ENCODE data around the gene MRGPRG. TPM values are rescaled to one million over a fixed set of nuclear protein-coding genes. Genes with fewer than 3 reads are reported as not detected.

MRGPRG gene
- total RNA-seq, 2 experiments from 2014 or later = not detected

DNA sequence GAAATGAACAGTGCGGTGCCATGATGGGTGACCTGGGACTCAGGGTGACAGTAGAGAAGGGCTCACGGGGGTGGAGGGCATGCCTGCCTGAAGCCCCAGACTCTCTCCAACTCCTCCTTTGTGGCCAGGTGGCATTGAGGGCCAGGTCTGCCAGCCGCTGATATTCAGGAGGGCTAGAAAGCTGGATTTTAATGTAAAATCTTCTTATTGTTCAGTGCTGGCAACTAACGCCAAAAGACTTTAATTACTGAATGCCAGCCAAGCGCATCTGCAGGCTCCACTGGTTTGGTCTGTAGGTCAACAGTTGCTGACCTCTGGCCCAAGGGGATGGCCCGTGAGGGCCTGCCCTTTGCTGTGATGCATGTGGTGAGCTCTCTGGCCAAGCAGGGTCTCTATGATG, 10.3 kb downstream of the MRGPRG start:
- Histone ChIP-seq H3K36me3 (ENCODE audit: insufficient read depth, low read length) (no peaks in the 10 kb centered on the region), H3K4me3 (ENCODE audit: low read length) (no peak overlapping the region), H3K27ac (ENCODE audit: low read depth in 1 of 2, low read length in 2 of 2) (no peak overlapping the region), H3K9me3 (ENCODE audit: control insufficient read depth in 1 of 2, insufficient read depth in 1 of 2, low read length in 2 of 2) (peaks cover 0 to 19% of the 10 kb centered on the region in 2 experiments), H3K27me3 (ENCODE audit: control insufficient read depth in 1 of 2, insufficient read depth in 2 of 2, low read length in 2 of 2) (peaks cover under 1 to 4% of the 10 kb centered on the region in 2 experiments), H3K4me1 (ENCODE audit: insufficient read depth, low read length) (no peaks in the 10 kb centered on the region)
- ChIA-PET POLR2A (no interaction called here), CTCF (no interaction called here)
- H3K27me3 Mint-ChIP-seq = peaks cover 15% of the 10 kb centered on the region
- no peaks in the 10 kb centered on the region for H3K4me1 Mint-ChIP-seq (ENCODE audit: low read depth)
- ATAC-seq (ENCODE audit: poor library complexity) = no peak
- no peaks in the 10 kb centered on the region for H3K36me3 Mint-ChIP-seq (ENCODE audit: low read depth)
- no peak overlapping the region for H3K27ac Mint-ChIP-seq
- intact Hi-C loops (cut with DNase I, micrococcal nuclease) = loop anchor here in 1 of 2 experiments (5.0 kb wide), 1 partner anchor 91 kb away; no protein-coding TSS in a partner anchor
- no peak for DNase-seq
- TF ChIP-seq, protein P1, sequence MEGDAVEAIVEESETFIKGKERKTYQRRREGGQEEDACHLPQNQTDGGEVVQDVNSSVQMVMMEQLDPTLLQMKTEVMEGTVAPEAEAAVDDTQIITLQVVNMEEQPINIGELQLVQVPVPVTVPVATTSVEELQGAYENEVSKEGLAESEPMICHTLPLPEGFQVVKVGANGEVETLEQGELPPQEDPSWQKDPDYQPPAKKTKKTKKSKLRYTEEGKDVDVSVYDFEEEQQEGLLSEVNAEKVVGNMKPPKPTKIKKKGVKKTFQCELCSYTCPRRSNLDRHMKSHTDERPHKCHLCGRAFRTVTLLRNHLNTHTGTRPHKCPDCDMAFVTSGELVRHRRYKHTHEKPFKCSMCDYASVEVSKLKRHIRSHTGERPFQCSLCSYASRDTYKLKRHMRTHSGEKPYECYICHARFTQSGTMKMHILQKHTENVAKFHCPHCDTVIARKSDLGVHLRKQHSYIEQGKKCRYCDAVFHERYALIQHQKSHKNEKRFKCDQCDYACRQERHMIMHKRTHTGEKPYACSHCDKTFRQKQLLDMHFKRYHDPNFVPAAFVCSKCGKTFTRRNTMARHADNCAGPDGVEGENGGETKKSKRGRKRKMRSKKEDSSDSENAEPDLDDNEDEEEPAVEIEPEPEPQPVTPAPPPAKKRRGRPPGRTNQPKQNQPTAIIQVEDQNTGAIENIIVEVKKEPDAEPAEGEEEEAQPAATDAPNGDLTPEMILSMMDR (IDR thresholded peaks at IDR 0.05) = no peak
- no peaks in the 10 kb centered on the region for H3K9me3 Mint-ChIP-seq
- H3K4me3 Mint-ChIP-seq = no peak overlapping the region

GRCh38 chr11:3207526-3208189, 11.0 kb downstream of the MRGPRG start:
- CTCF ChIA-PET = no interaction called here
- Mint-ChIP-seq H3K27ac (no peak overlapping the region), H3K27me3 (peaks cover 11% of the 10 kb centered on the region), H3K4me3 (no peak overlapping the region), H3K9me3 (no peaks in the 10 kb centered on the region), H3K36me3 (ENCODE audit: low read depth) (no peaks in the 10 kb centered on the region), H3K4me1 (ENCODE audit: low read depth) (no peaks in the 10 kb centered on the region)
- TF ChIP-seq, protein P1 (IDR thresholded peaks at IDR 0.05) = no peak
- no peaks in the 10 kb centered on the region for H3K4me1 ChIP-seq (ENCODE audit: insufficient read depth, low read length)
- ATAC-seq (ENCODE audit: poor library complexity) (no peak), DNase-seq (no peak)
- peaks cover 6 to 9% of the 10 kb centered on the region in 2 experiments for H3K27me3 ChIP-seq (ENCODE audit: control insufficient read depth in 1 of 2, insufficient read depth in 2 of 2, low read length in 2 of 2)
- H3K4me3 ChIP-seq (ENCODE audit: low read length) = no peak overlapping the region
- intact Hi-C loops (cut with DNase I, micrococcal nuclease) = loop anchor here in 1 of 2 experiments (5.0 kb wide), 1 partner anchor 90 kb away; no protein-coding TSS in a partner anchor
- no peaks in the 10 kb centered on the region for H3K36me3 ChIP-seq (ENCODE audit: insufficient read depth, low read length)
- peaks cover 0 to 19% of the 10 kb centered on the region in 2 experiments for H3K9me3 ChIP-seq (ENCODE audit: control insufficient read depth in 1 of 2, insufficient read depth in 1 of 2, low read length in 2 of 2)
- no peak overlapping the region for H3K27ac ChIP-seq (ENCODE audit: low read depth in 1 of 2, low read length in 2 of 2)
- POLR2A ChIA-PET = no interaction called here

- ATAC-seq (ENCODE audit: poor library complexity) (no peak), DNase-seq (no peak)
- Mint-ChIP-seq H3K4me3 (no peak overlapping the region), H3K4me1 (ENCODE audit: low read depth) (no peaks in the 10 kb centered on the region), H3K27me3 (peaks cover 14% of the 10 kb centered on the region), H3K27ac (no peak overlapping the region), H3K9me3 (no peaks in the 10 kb centered on the region), H3K36me3 (ENCODE audit: low read depth) (no peaks in the 10 kb centered on the region)
- peaks cover 0 to 19% of the 10 kb centered on the region in 2 experiments for H3K9me3 ChIP-seq (ENCODE audit: control insufficient read depth in 1 of 2, insufficient read depth in 1 of 2, low read length in 2 of 2)
- ChIA-PET CTCF (no interaction called here), POLR2A (no interaction called here)
- no peaks in the 10 kb centered on the region for H3K4me1 ChIP-seq (ENCODE audit: insufficient read depth, low read length)
- H3K4me3 ChIP-seq (ENCODE audit: low read length) = no peak overlapping the region
- H3K27ac ChIP-seq (ENCODE audit: low read depth in 1 of 2, low read length in 2 of 2) = no peak overlapping the region
- TF ChIP-seq, protein P1 (IDR thresholded peaks at IDR 0.05) = no peak
- intact Hi-C loops (cut with DNase I, micrococcal nuclease) = loop anchor here in 1 of 2 experiments (5.0 kb wide), 1 partner anchor 90 kb away; no protein-coding TSS in a partner anchor
- H3K36me3 ChIP-seq (ENCODE audit: insufficient read depth, low read length) = no peaks in the 10 kb centered on the region
- peaks cover 14 to 17% of the 10 kb centered on the region in 2 experiments for H3K27me3 ChIP-seq (ENCODE audit: control insufficient read depth in 1 of 2, insufficient read depth in 2 of 2, low read length in 2 of 2)
Observed at GRCh38 chr11:3206922-3207204, 11.8 kb downstream of the MRGPRG start.

Data from CD4-positive, alpha-beta T cell (primary cell).